ENCODE measurements around the gene ACAD8.

The ACAD8 gene

DNA sequence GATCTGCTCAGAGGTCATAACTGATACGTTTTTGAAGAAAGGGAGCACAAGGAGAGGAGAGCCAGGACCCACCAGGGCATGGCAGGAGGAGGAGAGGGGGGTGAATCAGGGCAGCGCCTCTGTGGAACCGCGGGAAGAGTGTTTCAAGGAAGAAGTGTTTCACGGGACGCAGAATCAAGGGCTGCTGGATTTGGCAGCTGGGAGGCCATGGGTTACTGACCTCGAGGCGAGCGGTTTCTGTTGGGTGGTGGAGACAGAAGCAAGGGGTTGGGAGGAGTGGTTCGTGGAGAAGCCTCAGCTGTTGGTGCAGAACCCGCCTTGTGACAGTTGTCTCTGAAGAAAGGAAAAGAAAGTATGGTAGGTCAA, 15.8 kb upstream of the ACAD8 start:
- Histone ChIP-seq H3K27ac (ENCODE audit: low read depth, low read length) (no peak overlapping the region), H3K4me3 (ENCODE audit: low read depth in 1 of 5, low read length in 5 of 5) (no peak overlapping the region), H3K9me3 (ENCODE audit: control insufficient read depth in 5 of 5, low read length in 5 of 5) (no peaks in the 10 kb centered on the region), H3K27me3 (ENCODE audit: control insufficient read depth in 5 of 5, insufficient read depth in 4 of 5, low read length in 5 of 5) (no peaks in the 10 kb centered on the region), H3K4me1 (ENCODE audit: control insufficient read depth in 5 of 5, insufficient read depth in 5 of 5, low read length in 5 of 5) (peaks cover 0 to under 1% (median 0%) of the 10 kb centered on the region in 5 donors), H3K9ac (ENCODE audit: low read length in 5 of 5) (no peak overlapping the region), H3K36me3 (ENCODE audit: control insufficient read depth in 5 of 5, insufficient read depth in 5 of 5, low read length in 5 of 5) (peaks cover 15 to 64% (median 60%) of the 10 kb centered on the region in 5 donors)

DNA sequence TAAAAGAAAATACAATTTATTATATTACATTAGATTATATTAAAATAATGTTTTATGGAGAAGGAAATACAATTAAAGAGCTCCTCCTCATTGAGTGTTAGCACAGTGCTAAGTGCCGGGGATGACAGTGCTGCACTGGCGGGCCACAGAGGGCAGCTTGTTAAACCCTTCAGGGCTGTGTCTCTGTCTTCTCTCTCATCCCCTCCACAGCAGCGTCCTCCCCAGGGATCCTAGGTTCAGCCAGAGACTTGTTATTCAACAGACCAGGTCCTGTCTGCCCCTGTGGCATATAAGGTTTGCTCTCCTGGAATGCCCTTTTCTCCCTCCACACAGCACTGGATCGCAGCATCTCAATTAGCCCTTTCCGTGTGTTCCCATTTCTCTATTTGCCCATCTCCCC, 14.4 kb upstream of the ACAD8 start:
- H3K27ac ChIP-seq (ENCODE audit: low read depth, low read length), result no peak overlapping the region
- H3K9ac ChIP-seq (ENCODE audit: low read length in 5 of 5), result no peak overlapping the region
- no peaks in the 10 kb centered on the region for H3K4me1 ChIP-seq (ENCODE audit: control insufficient read depth in 5 of 5, insufficient read depth in 5 of 5, low read length in 5 of 5)
- no peak overlapping the region for H3K4me3 ChIP-seq (ENCODE audit: low read depth in 1 of 5, low read length in 5 of 5)
- H3K36me3 ChIP-seq (ENCODE audit: control insufficient read depth in 5 of 5, insufficient read depth in 5 of 5, low read length in 5 of 5), result peaks cover 20 to 78% (median 71%) of the 10 kb centered on the region in 5 donors
- H3K27me3 ChIP-seq (ENCODE audit: control insufficient read depth in 5 of 5, insufficient read depth in 4 of 5, low read length in 5 of 5), result no peaks in the 10 kb centered on the region
- H3K9me3 ChIP-seq (ENCODE audit: control insufficient read depth in 5 of 5, low read length in 5 of 5), result no peaks in the 10 kb centered on the region

DNA sequence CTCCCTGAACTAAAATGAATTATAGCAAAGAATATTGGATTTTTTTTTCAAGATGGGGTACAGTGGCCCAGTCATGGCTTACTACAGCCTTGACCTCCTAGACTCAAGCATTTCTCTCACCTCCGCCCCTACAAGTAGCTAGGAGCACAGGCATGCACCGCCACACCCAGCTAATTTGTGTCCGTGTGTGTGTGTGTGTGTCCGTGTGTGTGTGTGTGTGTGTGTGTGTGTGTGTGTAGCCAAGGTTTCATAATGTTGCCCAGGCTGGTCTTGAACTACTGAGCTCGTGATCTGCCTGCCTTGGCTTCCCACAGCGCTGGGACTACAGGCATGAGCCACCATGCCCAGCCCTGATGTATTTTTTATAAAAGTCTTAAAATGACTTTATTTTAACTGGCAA, 12.8 kb upstream of the ACAD8 start:
- Histone ChIP-seq H3K4me3 (ENCODE audit: low read depth in 1 of 5, low read length in 5 of 5) (no peak overlapping the region), H3K9me3 (ENCODE audit: control insufficient read depth in 5 of 5, low read length in 5 of 5) (no peaks in the 10 kb centered on the region), H3K4me1 (ENCODE audit: control insufficient read depth in 5 of 5, insufficient read depth in 5 of 5, low read length in 5 of 5) (no peaks in the 10 kb centered on the region), H3K27ac (ENCODE audit: low read depth, low read length) (no peak overlapping the region), H3K27me3 (ENCODE audit: control insufficient read depth in 5 of 5, insufficient read depth in 4 of 5, low read length in 5 of 5) (no peaks in the 10 kb centered on the region), H3K36me3 (ENCODE audit: control insufficient read depth in 5 of 5, insufficient read depth in 5 of 5, low read length in 5 of 5) (peaks cover 25 to 83% (median 79%) of the 10 kb centered on the region in 5 donors), H3K9ac (ENCODE audit: low read length in 5 of 5) (no peak overlapping the region)

DNA sequence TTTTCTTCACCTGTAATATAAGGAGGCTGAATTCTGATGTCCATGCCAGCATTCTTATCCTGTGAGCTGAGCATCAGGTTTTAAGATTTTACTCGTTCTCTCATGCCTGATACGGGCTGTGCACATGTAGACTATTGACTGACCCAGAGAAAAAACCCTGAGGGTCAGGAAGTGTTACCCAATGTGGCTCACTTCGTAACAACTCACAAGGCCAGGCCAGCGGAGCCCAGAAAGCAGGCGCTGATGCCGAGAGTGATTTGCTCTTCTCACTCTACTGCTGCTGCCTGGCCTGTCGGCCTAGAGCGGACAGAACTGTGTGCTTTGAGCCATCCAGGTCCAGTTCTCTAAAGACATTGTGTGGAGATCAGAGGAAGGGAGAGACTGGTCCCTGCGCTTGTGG, 11.0 kb upstream of the ACAD8 start:
- H3K27me3 ChIP-seq (ENCODE audit: control insufficient read depth in 5 of 5, insufficient read depth in 4 of 5, low read length in 5 of 5), result no peaks in the 10 kb centered on the region
- H3K9ac ChIP-seq (ENCODE audit: low read length in 5 of 5), result no peak overlapping the region
- no peaks in the 10 kb centered on the region for H3K9me3 ChIP-seq (ENCODE audit: control insufficient read depth in 5 of 5, low read length in 5 of 5)
- H3K4me1 ChIP-seq (ENCODE audit: control insufficient read depth in 5 of 5, insufficient read depth in 5 of 5, low read length in 5 of 5), result peaks cover 0 to 4% (median 0%) of the 10 kb centered on the region in 5 donors
- no peak overlapping the region for H3K4me3 ChIP-seq (ENCODE audit: low read depth in 1 of 5, low read length in 5 of 5)
- peaks cover 21 to 88% (median 85%) of the 10 kb centered on the region in 5 donors for H3K36me3 ChIP-seq (ENCODE audit: control insufficient read depth in 5 of 5, insufficient read depth in 5 of 5, low read length in 5 of 5)
- no peak overlapping the region for H3K27ac ChIP-seq (ENCODE audit: low read depth, low read length)

DNA sequence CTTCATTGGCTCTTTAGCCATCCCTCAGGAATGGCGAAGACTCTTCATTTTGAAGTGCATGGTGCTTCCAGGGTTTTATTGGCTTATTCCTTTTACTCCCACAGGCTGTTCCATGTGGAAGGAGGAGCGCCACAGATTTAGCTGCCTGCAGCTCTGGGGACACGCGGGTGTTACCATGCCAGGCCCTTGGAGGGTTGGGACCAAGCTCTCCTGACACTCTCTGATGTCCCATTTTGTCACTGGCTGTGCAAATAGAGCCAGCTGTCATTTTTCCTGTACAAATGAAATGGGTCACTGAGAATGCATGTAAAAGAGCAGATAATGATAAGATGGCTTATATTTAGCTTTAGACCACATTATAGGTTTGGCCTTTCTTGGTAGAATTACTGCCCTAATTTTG, 9.5 kb upstream of the ACAD8 start:
- no peak overlapping the region for H3K27ac ChIP-seq (ENCODE audit: low read depth, low read length)

DNA sequence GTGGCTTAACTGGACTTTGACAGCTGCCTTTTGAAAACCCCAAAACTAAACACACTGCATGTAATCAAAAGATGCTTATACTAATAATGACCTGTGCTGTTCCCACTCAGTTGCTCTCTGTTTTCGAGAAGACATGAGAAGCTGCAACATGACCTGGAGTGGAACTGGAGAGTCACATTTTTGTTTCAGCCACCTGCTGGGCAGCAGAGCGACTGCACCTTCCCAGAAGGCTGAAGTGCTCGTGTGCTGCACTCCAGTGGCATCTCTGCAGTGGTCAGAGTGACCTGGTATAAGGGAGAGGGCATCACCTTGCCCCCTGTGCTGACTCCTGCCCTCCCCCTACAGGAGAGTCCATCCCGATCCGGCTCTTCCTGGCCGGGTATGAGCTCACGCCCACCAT, 8.8 kb upstream of the ACAD8 start:
- Histone ChIP-seq H3K36me3 (ENCODE audit: control insufficient read depth in 5 of 5, insufficient read depth in 5 of 5, low read length in 5 of 5) (peaks cover 29 to 98% (median 97%) of the 10 kb centered on the region in 5 donors), H3K27me3 (ENCODE audit: control insufficient read depth in 5 of 5, insufficient read depth in 4 of 5, low read length in 5 of 5) (no peaks in the 10 kb centered on the region), H3K4me3 (ENCODE audit: low read depth in 1 of 5, low read length in 5 of 5) (no peak overlapping the region), H3K4me1 (ENCODE audit: control insufficient read depth in 5 of 5, insufficient read depth in 5 of 5, low read length in 5 of 5) (peaks cover 0 to 4% (median 0%) of the 10 kb centered on the region in 5 donors), H3K9me3 (ENCODE audit: control insufficient read depth in 5 of 5, low read length in 5 of 5) (no peaks in the 10 kb centered on the region), H3K9ac (ENCODE audit: low read length in 5 of 5) (no peak overlapping the region), H3K27ac (ENCODE audit: low read depth, low read length) (no peak overlapping the region)

More for the DNA sequence above, 9.5 kb upstream of the ACAD8 start:
- Histone ChIP-seq H3K27me3 (ENCODE audit: control insufficient read depth in 5 of 5, insufficient read depth in 4 of 5, low read length in 5 of 5) (no peaks in the 10 kb centered on the region), H3K9me3 (ENCODE audit: control insufficient read depth in 5 of 5, low read length in 5 of 5) (no peaks in the 10 kb centered on the region), H3K36me3 (ENCODE audit: control insufficient read depth in 5 of 5, insufficient read depth in 5 of 5, low read length in 5 of 5) (peaks cover 29 to 98% (median 97%) of the 10 kb centered on the region in 5 donors), H3K4me3 (ENCODE audit: low read depth in 1 of 5, low read length in 5 of 5) (no peak overlapping the region), H3K9ac (ENCODE audit: low read length in 5 of 5) (no peak overlapping the region), H3K4me1 (ENCODE audit: control insufficient read depth in 5 of 5, insufficient read depth in 5 of 5, low read length in 5 of 5) (peaks cover 0 to 4% (median 0%) of the 10 kb centered on the region in 5 donors)

DNA sequence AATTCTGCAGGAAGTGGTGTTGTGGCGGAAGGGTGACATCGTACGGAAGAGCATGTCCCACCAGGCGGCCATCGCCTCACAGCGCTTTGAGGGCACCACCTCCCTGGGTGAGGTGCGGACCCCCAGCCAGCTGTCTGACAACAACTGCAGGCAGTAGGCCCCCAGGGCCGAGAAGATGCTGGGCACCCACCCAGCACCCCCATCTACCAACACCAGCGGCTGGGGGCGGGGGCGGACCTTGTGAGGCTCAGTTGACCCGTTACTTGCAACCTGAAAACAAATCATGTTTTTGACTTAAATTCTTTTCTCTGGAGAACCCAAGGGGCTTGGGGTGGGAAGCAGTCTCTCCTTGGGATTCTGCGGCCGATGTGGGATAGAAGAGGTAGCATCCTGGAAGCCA, 7.9 kb upstream of the ACAD8 start:
- no peaks in the 10 kb centered on the region for H3K9me3 ChIP-seq (ENCODE audit: control insufficient read depth in 5 of 5, low read length in 5 of 5)
- H3K4me1 ChIP-seq (ENCODE audit: control insufficient read depth in 5 of 5, insufficient read depth in 5 of 5, low read length in 5 of 5), result peaks cover 0 to 8% (median 4%) of the 10 kb centered on the region in 5 donors
- H3K36me3 ChIP-seq (ENCODE audit: control insufficient read depth in 5 of 5, insufficient read depth in 5 of 5, low read length in 5 of 5), result peaks cover 23 to 97% (median 95%) of the 10 kb centered on the region in 5 donors
- H3K27me3 ChIP-seq (ENCODE audit: control insufficient read depth in 5 of 5, insufficient read depth in 4 of 5, low read length in 5 of 5), result no peaks in the 10 kb centered on the region
- H3K4me3 ChIP-seq (ENCODE audit: low read depth in 1 of 5, low read length in 5 of 5), result no peak overlapping the region
- no peak overlapping the region for H3K9ac ChIP-seq (ENCODE audit: low read length in 5 of 5)
- H3K27ac ChIP-seq (ENCODE audit: low read depth, low read length), result no peak overlapping the region

DNA sequence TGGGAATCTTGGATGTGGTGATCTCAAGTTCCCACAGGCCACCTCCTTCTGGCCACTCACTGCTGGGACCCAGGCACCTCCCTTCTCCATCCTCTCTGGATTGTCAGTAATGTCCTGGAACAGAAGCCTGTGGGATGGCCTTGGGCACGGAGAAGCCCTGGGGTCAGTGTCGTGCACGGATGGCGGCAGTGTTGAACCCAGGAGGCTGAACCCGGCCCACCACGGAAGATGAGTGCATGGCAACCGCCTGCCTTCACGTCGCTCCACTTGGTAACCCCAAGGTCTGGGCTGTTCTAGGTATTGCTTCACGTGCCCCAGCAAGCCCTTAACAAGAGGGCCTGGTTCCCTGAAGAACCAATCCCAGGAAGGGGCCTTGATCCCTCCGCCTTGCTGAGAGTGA, 7.3 kb upstream of the ACAD8 start:
- Histone ChIP-seq H3K9me3 (ENCODE audit: control insufficient read depth in 5 of 5, low read length in 5 of 5) (no peaks in the 10 kb centered on the region), H3K9ac (ENCODE audit: low read length in 5 of 5) (no peak overlapping the region), H3K4me3 (ENCODE audit: low read depth in 1 of 5, low read length in 5 of 5) (no peak overlapping the region), H3K4me1 (ENCODE audit: control insufficient read depth in 5 of 5, insufficient read depth in 5 of 5, low read length in 5 of 5) (peaks cover 3 to 15% (median 11%) of the 10 kb centered on the region in 5 donors), H3K36me3 (ENCODE audit: control insufficient read depth in 5 of 5, insufficient read depth in 5 of 5, low read length in 5 of 5) (peaks cover 23 to 96% (median 91%) of the 10 kb centered on the region in 5 donors), H3K27ac (ENCODE audit: low read depth, low read length) (no peak overlapping the region), H3K27me3 (ENCODE audit: control insufficient read depth in 5 of 5, insufficient read depth in 4 of 5, low read length in 5 of 5) (no peaks in the 10 kb centered on the region)

DNA sequence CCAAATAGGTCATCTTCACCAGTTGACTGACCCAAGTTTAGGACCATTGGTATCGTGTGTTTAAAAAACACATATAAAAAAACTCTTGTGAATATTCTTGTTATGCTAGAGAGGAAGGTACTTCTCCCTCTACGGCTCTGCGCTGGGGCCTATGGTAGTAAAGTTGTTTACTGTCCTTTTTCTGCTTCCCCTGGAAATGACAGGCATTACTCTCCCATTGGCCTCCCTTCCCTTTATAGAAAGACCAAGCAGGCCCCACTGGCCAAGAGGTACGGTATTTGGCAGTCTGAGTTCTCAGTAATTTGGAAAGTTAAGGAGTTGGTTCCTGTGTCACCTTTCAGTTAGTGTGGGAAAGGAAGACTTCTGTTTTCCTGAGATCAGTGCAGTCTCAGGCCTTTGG, 6.7 kb upstream of the ACAD8 start:
- H3K4me3 ChIP-seq (ENCODE audit: low read depth in 1 of 5, low read length in 5 of 5), result no peak overlapping the region
- peaks cover 4 to 21% (median 15%) of the 10 kb centered on the region in 5 donors for H3K4me1 ChIP-seq (ENCODE audit: control insufficient read depth in 5 of 5, insufficient read depth in 5 of 5, low read length in 5 of 5)
- H3K27ac ChIP-seq (ENCODE audit: low read depth, low read length), result no peak overlapping the region
- H3K27me3 ChIP-seq (ENCODE audit: control insufficient read depth in 5 of 5, insufficient read depth in 4 of 5, low read length in 5 of 5), result no peaks in the 10 kb centered on the region
- no peak overlapping the region for H3K9ac ChIP-seq (ENCODE audit: low read length in 5 of 5)
- H3K36me3 ChIP-seq (ENCODE audit: control insufficient read depth in 5 of 5, insufficient read depth in 5 of 5, low read length in 5 of 5), result peaks cover 23 to 92% (median 85%) of the 10 kb centered on the region in 5 donors
- H3K9me3 ChIP-seq (ENCODE audit: control insufficient read depth in 5 of 5, low read length in 5 of 5), result no peaks in the 10 kb centered on the region

DNA sequence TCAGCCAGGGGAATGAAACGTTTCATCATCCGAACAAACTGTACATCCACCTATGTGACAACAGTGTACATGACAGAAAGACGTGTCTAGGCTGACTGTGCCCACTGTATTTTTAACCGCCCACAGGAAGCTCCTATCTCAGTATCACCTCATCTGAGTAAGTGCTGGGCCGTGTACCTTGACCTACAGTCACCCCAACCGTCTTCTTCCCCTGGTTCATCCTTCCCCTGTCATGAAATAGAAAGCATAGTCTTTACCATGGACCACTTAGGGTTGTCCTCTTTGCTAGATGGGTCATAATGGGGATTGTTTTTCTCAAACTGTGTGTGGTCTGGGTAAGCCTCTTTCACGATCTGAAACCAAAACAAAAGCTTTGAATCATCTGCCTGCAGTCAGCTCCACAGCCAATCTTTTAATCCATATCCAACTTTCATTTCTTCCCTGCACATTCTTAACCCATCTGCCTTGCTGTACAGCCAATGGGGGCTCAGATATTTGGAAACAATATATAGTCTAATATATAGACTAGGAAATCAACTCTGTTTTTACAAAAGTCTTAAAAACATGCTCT, 4.4 kb upstream of the ACAD8 start:
- Histone ChIP-seq H3K9me3 (ENCODE audit: control insufficient read depth in 5 of 5, low read length in 5 of 5) (no peaks in the 10 kb centered on the region), H3K4me1 (ENCODE audit: control insufficient read depth in 5 of 5, insufficient read depth in 5 of 5, low read length in 5 of 5) (peaks cover 6 to 34% (median 29%) of the 10 kb centered on the region in 5 donors), H3K4me3 (ENCODE audit: low read depth in 1 of 5, low read length in 5 of 5) (no peak overlapping the region), H3K9ac (ENCODE audit: low read length in 5 of 5) (peak overlapping the region in 1 of 5 donors; percentile 10), H3K27ac (ENCODE audit: low read depth, low read length) (no peak overlapping the region), H3K27me3 (ENCODE audit: control insufficient read depth in 5 of 5, insufficient read depth in 4 of 5, low read length in 5 of 5) (no peaks in the 10 kb centered on the region), H3K36me3 (ENCODE audit: control insufficient read depth in 5 of 5, insufficient read depth in 5 of 5, low read length in 5 of 5) (peaks cover 18 to 69% (median 62%) of the 10 kb centered on the region in 5 donors)

All from subcutaneous abdominal adipose tissue (tissue), 5 donors.